Measurements from ENCODE around the gene MCRIP2.

The MCRIP2 gene

DNA sequence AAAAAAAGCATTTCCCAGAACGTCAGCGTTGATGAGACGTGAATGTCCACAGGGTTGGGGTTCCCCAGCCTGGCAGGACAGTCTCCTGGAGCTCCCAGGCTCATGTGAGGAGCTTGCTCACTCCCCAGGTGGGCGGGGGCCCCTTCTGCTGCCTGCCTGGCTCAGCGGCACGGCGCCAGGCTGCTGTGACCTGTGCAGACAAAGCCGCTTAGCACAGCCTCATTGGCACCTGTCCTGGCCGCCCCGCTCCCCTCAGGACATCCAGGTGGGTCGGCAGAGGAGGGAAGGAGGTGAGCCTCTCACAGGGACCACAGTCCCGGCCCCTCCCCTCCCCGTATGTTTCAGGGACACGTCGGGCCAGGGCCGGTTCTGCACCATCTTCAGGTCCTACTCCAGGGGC lies 23.8 kb upstream of the MCRIP2 start:
- DNase-seq = no peak

- DNase-seq = no peak
Observed at GRCh38 chr16:619476-620100, 22.0 kb upstream of the MCRIP2 start.

- DNase-seq = peak; percentile 17
Observed at GRCh38 chr16:620700-621525, 20.7 kb upstream of the MCRIP2 start.

DNA sequence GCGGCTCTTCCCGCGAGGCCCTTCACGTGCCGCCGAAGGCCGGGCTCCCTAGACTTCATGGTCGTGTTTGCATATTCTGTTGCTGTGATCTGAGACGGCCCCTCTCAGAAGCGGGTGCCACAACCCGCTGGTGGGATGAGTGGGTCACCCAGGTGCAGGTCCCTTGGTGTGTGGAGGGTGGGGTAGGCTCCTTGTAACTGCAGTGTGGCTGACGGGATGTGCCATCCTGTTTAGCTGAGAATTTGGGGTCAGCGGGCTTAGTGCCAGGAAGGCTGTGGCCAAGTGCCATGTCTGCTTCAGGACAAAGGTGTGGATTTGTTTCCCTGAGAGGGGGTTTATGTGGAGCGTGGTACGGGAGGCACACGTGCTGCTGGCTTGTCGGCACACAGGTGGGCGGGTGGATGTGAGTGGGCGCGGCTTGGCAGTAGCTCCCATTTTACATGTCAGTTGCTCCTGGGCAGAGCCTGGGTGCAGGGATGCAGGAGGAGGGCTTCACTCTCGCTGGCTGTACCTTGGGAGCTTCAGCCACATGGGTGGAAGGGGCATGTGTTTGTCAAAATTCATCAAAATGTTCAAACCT lies 20.0 kb upstream of the MCRIP2 start:
- DNase-seq = peak; percentile 50

- no peak for DNase-seq
Observed at GRCh38 chr16:622920-623280, 18.7 kb upstream of the MCRIP2 start.

DNA sequence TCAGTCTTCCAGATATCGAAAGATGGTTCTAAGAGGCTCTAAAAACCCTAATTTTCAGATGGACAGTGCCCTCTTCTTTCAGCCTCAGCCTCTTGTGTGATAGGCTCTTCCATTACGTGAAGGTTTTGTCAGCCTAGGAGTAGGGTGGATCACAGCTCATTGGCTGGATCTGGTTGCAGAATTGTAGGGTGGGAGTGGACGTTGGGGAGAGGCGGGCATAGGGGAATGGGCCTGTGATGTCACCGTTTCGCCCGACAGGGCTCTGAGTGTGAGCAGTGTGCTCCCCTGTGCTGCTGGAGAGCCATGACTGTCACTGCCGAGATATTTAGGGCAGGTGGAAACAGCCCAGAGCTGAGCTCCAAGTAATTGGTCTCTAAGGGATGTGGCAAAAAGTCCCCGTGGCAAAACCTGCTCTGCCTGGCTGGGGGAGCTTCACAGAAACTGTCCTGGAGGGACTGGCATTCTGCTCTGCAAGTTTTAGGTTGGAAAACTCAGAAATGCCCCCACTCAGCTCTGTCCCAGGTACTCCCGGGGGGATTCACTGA lies 17.0 kb upstream of the MCRIP2 start:
- no peak for DNase-seq

DNA sequence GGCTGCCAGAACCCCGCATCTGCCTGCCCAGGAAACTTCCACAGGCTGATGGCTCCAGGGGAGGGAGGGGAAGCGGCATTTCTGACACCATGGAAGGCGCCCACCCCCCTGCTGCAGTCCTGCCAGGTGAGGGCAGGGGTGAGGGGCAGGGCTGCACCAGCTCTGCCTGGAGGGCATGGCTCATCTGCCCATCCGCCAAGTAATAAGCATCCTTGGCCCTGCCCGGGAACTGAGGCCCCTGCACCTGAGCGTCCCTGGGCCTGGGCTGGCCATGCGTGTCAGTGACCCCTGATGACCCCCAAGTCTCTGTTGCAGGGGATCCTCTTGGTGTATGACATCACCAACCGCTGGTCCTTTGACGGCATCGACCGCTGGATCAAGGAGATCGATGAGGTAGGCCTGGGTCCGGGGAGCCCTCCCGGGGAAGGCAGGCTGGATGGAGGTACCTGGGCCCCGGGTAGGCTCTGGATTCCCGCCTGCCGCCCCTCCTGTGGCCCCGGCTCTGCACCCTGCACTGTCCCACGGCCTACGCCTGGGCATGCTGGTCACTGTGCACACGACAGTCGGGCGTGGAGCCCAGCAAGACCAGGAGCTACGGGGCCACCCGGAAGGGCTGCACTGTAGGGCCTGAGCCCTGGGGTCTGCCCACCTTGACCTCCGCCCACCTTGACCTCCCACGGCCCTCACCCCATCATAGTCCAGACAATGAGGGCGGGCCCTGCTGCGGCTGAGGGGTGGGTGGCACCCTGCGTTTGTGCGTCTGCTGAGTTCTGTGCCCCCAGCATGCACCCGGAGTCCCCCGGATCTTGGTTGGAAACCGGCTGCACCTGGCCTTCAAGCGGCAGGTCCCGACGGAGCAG lies 16.3 kb upstream of the MCRIP2 start:
- DNase-seq = no peak

DNA sequence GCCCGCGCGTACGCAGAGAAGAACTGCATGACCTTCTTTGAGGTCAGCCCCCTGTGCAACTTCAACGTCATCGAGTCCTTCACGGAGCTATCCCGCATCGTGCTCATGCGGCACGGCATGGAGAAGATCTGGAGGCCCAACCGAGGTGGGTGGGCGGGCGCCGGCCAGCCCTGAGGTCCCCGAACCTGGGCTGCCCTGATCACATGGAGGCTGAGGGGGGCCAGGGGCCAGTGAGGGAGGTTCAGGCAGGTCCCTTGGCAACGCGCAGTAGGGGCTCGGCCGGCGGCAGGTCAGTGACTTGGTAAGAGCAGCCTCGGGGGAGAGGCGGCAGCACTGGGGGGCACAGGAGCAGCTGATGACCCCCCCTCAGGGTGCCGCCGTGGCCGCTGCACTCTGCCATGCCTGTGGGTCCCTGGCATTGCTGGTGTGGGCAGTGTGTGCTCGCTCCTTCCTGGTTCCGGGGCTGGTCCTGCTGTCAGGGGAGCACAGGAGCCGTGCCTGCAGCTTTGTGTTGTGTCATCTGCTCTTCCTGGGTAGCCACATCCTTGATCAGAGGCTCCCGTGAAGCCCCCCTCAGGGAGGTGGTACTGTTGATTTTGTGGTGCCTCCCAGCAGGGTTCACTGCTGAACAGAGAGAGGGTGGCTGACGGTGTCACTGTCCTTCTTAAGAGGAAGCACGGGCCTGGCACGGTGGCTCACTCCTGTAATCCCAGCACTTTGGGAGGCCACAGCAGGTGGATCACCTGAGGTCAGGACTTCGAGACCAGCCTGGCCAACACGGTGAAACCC lies 15.5 kb upstream of the MCRIP2 start:
- no peak for DNase-seq

- no peak for DNase-seq
Observed at GRCh38 chr16:626787-627453, 14.7 kb upstream of the MCRIP2 start.

- DNase-seq = no peak
Observed at GRCh38 chr16:627454-628239, 14.0 kb upstream of the MCRIP2 start.

DNA sequence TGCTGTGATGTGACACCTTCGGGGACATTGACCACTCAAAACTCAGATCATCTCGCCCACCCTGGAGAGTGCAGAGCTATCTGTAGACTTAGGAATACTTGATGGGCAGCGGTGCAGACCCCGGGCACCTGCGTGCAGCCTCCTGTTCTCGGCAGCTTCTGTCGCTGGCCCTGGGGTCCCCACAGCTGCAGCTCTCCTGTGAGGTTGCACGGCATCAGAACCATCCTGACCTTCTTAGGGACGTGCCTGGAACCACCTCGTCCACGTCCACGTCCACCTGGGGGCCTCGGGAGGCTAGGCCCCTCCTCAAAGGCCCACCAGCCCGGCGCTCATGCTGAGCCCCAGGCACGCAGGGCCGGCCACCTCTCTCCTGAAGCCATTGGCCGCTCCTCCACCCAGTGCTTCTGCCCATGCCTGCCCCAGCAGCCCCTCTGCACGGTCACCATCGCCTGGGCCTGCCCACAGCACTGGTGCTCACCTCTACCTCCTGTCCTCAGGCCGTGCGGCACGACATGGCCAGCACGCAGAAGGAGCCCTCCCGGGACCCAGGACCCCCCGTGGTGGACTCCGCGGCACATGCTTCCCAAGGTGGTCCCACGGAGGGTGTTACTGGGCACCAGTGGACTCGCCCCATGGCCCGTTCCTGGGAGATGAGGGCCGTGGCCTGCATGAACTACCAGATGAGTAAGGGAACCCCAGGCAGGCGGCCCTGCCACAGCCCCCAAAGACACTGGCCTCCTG lies 13.1 kb upstream of the MCRIP2 start:
- no peak for DNase-seq

GRCh38 chr16:629185-629832 lies 12.3 kb upstream of the MCRIP2 start:
- DNase-seq = no peak

DNA sequence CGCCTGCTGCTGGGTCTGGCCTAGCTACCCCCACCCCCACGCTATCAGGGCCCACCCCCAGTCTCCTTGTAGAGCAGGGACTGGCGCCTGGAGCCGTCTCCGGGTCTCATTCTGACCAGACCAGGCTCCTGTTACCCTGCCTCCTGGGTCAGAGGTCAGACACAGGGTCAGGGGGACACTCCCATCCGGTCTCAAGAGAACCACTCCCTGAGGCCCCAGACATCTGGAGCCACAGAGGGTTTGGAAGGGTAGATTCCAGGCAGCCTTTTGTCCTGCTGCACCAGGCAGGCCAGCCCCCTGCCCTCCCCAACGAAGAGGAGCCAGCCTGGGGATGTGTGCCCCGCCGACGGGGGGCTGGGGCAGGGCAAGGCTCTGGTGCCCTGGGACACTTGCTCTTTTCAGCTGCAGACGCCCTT lies 11.8 kb upstream of the MCRIP2 start:
- no peak for DNase-seq

DNA sequence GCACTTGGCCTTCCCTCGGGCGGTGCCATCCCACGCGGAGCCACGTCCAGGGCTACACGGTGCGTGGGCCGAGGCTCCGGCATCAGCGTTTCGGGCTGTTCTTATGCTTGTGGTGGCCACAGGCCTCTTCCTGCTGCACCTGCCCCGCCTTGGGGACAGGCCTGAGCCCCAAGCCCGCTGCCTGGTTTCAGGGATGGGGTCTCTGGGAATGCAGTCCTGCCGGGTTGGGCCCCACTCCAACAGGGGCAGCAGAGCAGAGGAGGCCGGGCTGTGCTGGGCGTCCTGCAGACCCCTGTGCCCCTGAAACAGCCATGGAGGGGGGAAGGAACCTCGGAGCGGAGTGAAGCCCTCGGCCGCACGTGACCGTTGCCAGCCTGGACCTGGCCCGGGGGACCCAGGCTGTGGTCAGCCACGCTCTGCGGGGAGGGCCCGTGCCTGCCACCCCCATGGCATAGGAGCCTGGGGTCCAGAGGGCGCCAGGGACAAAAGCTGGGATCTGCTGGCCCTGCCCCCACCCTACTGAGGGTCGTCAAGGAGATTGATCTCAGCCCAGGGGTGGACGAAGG lies 11.3 kb upstream of the MCRIP2 start:
- no peak for DNase-seq

GRCh38 chr16:630815-631405 lies 10.7 kb upstream of the MCRIP2 start, which contains the start of gene WFIKKN1:
WFIKKN1 (plus strand) TSS chr16:630985; CDS start chr16:631254, 269 bp downstream.
- no peak for DNase-seq

- DNase-seq = no peak
Observed at GRCh38 chr16:631808-632358, 9.7 kb upstream of the MCRIP2 start.

GRCh38 chr16:632486-633335 lies 8.9 kb upstream of the MCRIP2 start:
- no peak for DNase-seq
